Thoracic aorta (tissue), 2 donors: ENCODE results near the gene UNC13B. TPM values are rescaled to one million over a fixed set of nuclear protein-coding genes. Genes with fewer than 3 reads are reported as not detected.
A peak's percentile ranks its signal among the peaks of the same experiment; 100 is the strongest.

Experiments
- ATAC-seq: fragments of 150-250 bp; one replicate; pipeline ENCODE4 v1.8.0; 2017; ENCODE audit warnings: low read depth; ENCODE audit not compliant: insufficient number of reproducible peaks, low FRiP score
- DNase-seq: peaks from one replicate; pipeline ENCODE4 v3.0.0-alpha.2; 2020; ENCODE audit warnings: low spot score
- H3K27ac ChIP-seq, 2 donors: fragments of 200-600 bp; sonication (generic); 1 replicate in 1 of 2; 2 replicates in 1 of 2; pipeline ENCODE4 v1.5.1; 2016; ENCODE audit warnings: mild to moderate bottlenecking in 2 of 2, moderate library complexity in 2 of 2
- H3K27me3 ChIP-seq: fragments of 200-600 bp; sonication (generic); replicated peaks from 2 replicates; pipeline ENCODE4 v1.6.0; 2016; ENCODE audit warnings: mild to moderate bottlenecking; ENCODE audit not compliant: insufficient read depth
- H3K36me3 ChIP-seq: fragments of 200-600 bp; sonication (generic); one replicate; pipeline ENCODE4 v1.5.1; 2016
- H3K4me1 ChIP-seq, 2 donors: fragments of 200-600 bp; sonication (generic); 1 replicate in 1 of 2; 2 replicates in 1 of 2; pipeline versions ENCODE4 v1.5.1 to v1.6.0; 2016; ENCODE audit warnings: low read depth in 2 of 2, mild to moderate bottlenecking in 1 of 2; ENCODE audit not compliant: control insufficient read depth in 1 of 2
- H3K4me3 ChIP-seq: fragments of 200-600 bp; sonication (generic); 2 replicates; pipeline ENCODE4 v1.5.1; 2016; ENCODE audit warnings: mild to moderate bottlenecking
- H3K9me3 ChIP-seq: fragments of 200-600 bp; sonication (generic); 2 replicates; pipeline ENCODE4 v1.5.1; 2016
- total RNA-seq, 2 donors: library from RNA; depleted of rRNA; stranded (reverse); fragments of >200 nt; gene quantifications; one replicate each; pipeline versions ENCODE4 v1.1.0 to v1.2.3, GENCODE V29; 2016
- TF ChIP-seq, protein P1 (sequence below): fragments of 200-600 bp; sonication (generic); IDR thresholded peaks from one replicate; pipeline ENCODE4 v1.5.1; 2019; ENCODE audit warnings: antibody characterized with exemption

The UNC13B gene
- total RNA-seq, 2 donors from 2014 or later: 38.1 to 47.4 TPM

DNA sequence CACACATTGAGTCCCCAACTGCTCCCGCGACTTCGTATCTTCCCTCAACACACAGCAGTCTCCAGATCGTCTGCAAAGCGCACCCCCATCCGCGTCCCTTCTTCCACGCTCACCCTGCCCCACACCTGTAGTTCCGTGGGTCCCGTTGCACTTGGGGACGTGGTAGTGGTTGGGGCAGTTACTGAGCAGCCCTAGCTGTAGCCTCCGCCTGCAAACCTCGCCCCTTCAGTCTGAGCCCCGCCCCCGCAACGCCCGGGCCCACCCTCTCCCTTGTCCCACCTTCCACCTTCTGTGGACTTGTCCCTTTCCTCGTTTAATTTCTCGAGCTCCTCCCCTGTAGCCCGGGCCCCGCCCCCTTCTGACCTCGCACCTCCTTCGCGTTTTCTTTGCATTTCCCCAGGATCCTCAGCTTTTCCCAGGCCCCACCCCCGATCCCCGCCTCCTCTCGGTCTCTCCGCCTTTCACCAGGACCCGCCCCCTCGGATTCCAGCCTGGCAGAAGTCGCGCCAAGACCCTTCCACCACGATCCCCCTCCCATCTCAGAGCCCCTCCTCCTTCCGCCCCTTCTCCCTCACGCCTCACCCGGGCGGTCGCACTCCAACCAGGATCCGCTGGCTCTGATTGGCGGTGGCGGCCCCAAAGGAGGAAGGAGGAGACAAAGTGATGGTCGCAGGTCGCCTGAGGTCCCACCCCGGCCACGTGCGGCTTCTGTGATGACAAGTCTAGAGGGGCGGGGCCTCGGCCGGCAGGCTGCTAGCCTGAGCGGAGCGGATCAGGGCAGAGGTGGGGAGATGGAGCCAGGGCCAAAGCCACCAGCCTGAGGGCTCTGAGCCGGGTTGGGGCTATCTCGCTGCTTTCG is 45.9 kb upstream of the UNC13B start, which contains the start of gene ATOSB:
Gene ATOSB (minus strand): TSS at position 183 of the 859 bp plus-strand sequence. CDS start 7,588 bp downstream, outside the sequence.
- peak within 1 kb of the TSS; percentile 92 to 95 for H3K27ac ChIP-seq
- ATAC-seq (peak; percentile 65), DNase-seq (peak; percentile 97)
- H3K27me3 ChIP-seq: no peaks in the 10 kb centered on the region
- H3K4me1 ChIP-seq: peaks cover 31 to 51% of the 10 kb centered on the region in 2 donors
- H3K36me3 ChIP-seq: no peaks in the 10 kb centered on the region
- H3K9me3 ChIP-seq: no peaks in the 10 kb centered on the region
- peak within 1 kb of the TSS; percentile 79 for H3K4me3 ChIP-seq
- TF ChIP-seq, protein P1, sequence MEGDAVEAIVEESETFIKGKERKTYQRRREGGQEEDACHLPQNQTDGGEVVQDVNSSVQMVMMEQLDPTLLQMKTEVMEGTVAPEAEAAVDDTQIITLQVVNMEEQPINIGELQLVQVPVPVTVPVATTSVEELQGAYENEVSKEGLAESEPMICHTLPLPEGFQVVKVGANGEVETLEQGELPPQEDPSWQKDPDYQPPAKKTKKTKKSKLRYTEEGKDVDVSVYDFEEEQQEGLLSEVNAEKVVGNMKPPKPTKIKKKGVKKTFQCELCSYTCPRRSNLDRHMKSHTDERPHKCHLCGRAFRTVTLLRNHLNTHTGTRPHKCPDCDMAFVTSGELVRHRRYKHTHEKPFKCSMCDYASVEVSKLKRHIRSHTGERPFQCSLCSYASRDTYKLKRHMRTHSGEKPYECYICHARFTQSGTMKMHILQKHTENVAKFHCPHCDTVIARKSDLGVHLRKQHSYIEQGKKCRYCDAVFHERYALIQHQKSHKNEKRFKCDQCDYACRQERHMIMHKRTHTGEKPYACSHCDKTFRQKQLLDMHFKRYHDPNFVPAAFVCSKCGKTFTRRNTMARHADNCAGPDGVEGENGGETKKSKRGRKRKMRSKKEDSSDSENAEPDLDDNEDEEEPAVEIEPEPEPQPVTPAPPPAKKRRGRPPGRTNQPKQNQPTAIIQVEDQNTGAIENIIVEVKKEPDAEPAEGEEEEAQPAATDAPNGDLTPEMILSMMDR: no peak

DNA sequence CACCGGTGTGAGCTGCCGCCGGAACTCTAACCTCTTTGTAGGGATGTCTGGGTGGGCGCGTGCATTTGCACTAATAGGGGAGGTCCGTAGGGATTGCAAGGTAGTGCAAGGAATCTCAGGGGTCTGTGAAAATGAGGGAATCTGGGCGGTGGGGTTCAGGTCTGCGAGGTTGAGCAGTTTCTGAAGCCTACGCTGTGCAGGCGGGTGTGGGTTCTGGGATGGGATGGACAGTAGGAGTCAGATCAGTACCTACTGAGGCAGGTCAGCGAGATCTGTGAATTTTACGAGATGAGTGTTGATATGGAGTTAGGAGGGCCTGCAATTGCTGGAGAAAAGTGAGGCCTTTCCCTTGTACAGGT is 45.3 kb upstream of the UNC13B start:
- H3K27me3 ChIP-seq: no peaks in the 10 kb centered on the region
- peak overlapping the region; percentile 79 for H3K4me3 ChIP-seq
- H3K9me3 ChIP-seq: no peaks in the 10 kb centered on the region
- ATAC-seq (peak; percentile 0), DNase-seq (no peak)
- TF ChIP-seq, protein P1: no peak
- peak overlapping the region; percentile 92 to 95 for H3K27ac ChIP-seq
- peaks cover 31 to 51% of the 10 kb centered on the region in 2 donors for H3K4me1 ChIP-seq
- no peaks in the 10 kb centered on the region for H3K36me3 ChIP-seq

DNA sequence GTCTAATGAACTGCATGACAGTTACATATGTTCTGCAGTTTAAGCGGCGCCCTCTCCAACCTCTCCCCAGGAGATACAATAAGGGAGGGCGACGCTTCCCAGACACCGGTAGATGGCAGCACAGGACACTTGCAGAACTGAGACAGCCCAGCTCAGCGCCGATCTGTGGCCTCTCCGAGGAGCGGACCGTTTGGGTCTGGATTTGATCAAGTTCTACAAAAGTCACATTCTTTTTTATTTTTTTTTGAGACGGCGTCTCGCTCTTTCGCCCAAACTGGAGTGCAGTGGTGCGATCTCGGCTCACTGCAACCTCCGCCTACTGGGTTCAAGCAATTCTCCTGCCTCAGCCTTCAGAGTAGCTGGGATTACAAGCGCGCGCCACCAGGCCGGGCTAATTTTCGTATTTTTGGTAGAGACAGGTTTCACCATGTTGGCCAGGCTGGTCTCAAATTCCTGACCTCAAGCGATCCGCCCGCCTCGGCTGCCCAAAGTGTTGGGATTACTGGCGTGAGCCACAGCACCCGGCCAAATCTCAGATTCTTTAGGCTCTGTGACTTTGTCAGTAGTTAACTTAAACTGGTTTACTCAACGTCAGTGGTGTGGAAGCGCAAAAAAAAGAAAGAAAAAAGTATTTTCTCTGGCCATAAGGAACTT is 44.8 kb upstream of the UNC13B start:
- peak; percentile 72 for ATAC-seq
- Histone ChIP-seq H3K4me3 (peak overlapping the region; percentile 79), H3K9me3 (no peaks in the 10 kb centered on the region), H3K27me3 (no peaks in the 10 kb centered on the region), H3K36me3 (no peaks in the 10 kb centered on the region), H3K4me1 (peaks cover 28 to 47% of the 10 kb centered on the region in 2 donors), H3K27ac (peak overlapping the region; percentile 90 to 92)
- TF ChIP-seq, protein P1: peak; percentile 93
- peak; percentile 80 for DNase-seq

DNA sequence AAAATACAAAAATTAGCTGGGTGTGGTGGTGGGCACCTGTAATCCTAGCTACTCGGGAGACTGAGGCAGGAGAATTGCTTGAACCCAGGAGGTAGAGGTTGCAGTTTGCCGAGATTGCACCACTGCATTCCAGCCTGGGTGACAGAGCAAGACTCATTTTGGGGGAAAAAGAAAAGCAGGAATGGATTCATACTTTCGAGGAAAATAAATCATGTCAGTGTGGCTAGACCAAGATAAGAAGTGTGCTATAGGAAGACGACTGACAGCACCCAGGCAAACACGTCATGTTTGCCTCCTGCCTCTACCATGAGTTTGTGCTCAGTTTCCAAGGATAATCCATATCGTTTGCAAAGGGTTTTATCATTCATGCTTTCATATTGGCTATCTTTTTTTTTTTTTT is 26.9 kb upstream of the UNC13B start:
- Histone ChIP-seq H3K4me3 (no peak overlapping the region), H3K27me3 (no peaks in the 10 kb centered on the region), H3K9me3 (no peaks in the 10 kb centered on the region), H3K27ac (no peak overlapping the region), H3K36me3 (no peaks in the 10 kb centered on the region), H3K4me1 (peaks cover 0 to 5% of the 10 kb centered on the region in 2 donors)
- ATAC-seq (no peak), DNase-seq (no peak)
- TF ChIP-seq, protein P1: no peak

DNA sequence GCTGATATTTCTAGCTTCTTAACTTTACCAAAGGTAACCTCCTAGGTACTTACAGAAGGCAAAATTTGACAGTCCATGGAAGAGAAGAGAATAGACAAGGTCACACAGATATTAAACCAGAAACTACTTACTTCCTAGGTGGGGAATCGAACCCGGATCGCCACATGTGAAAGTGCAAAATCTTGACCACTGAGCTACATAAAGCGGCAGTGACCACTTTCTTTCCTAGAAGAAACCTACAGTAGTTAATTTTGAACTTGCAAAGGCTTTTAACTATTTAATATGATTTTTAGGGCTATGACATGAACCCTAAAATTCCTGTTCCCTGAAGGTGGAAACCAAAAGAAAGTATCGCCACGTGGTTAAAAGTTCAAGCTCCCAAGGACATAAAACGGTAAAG is 25.8 kb upstream of the UNC13B start:
- Histone ChIP-seq H3K27me3 (no peaks in the 10 kb centered on the region), H3K9me3 (no peaks in the 10 kb centered on the region), H3K36me3 (no peaks in the 10 kb centered on the region), H3K4me3 (no peak overlapping the region), H3K27ac (no peak overlapping the region), H3K4me1 (peaks cover 0 to 5% of the 10 kb centered on the region in 2 donors)
- TF ChIP-seq, protein P1: no peak
- no peak for ATAC-seq
- no peak for DNase-seq
